Glutamatergic neuron (in vitro differentiated cells): ENCODE measurements around the gene ZBTB46. TPM values are rescaled to one million over a fixed set of nuclear protein-coding genes. Genes with fewer than 3 reads are reported as not detected.

ENCODE experiments used
- DNase-seq: peaks from one replicate; pipeline ENCODE4 v3.0.0; 2022
- H3K27ac Mint-ChIP-seq: one replicate; pipeline ENCODE4 v1.8.0; 2020; ENCODE audit warnings: mild to moderate bottlenecking, mixed read lengths, inconsistent platforms; ENCODE audit not compliant: unreplicated experiment
- H3K27me3 Mint-ChIP-seq: one replicate; pipeline ENCODE4 v1.8.0; 2020; ENCODE audit warnings: mild to moderate bottlenecking, moderate library complexity, mixed read lengths, inconsistent platforms; ENCODE audit not compliant: unreplicated experiment
- H3K36me3 Mint-ChIP-seq: one replicate; pipeline ENCODE4 v1.8.0; 2020; ENCODE audit warnings: mild to moderate bottlenecking, mixed read lengths, inconsistent platforms; ENCODE audit not compliant: unreplicated experiment
- H3K4me1 Mint-ChIP-seq: one replicate; pipeline ENCODE4 v1.8.0; 2020; ENCODE audit warnings: mild to moderate bottlenecking, low read depth, mixed read lengths, inconsistent platforms; ENCODE audit not compliant: unreplicated experiment
- H3K4me3 Mint-ChIP-seq: one replicate; pipeline ENCODE4 v1.8.0; 2020; ENCODE audit warnings: mild to moderate bottlenecking, mixed read lengths, inconsistent platforms; ENCODE audit not compliant: unreplicated experiment
- H3K9me3 Mint-ChIP-seq: one replicate; pipeline ENCODE4 v1.8.0; 2020; ENCODE audit warnings: mild to moderate bottlenecking, moderate library complexity, mixed read lengths, inconsistent platforms; ENCODE audit not compliant: unreplicated experiment
- total RNA-seq: library from RNA; stranded (reverse); fragmentation: NEBNext Ultra II Directional; extraction: Animal tissue kit (Norgen Biotek cat#: 25700); gene quantifications from one replicate; pipeline ENCODE4 v1.2.1, GENCODE V29; 2021; ENCODE audit not compliant: unreplicated experiment
- TF ChIP-seq, protein P1 (sequence below): fragments of 200-600 bp; sonication (generic); IDR thresholded peaks from one replicate; pipeline ENCODE4 v1.5.0; 2021; ENCODE audit not compliant: partially characterized antibody, unreplicated experiment

Gene ZBTB46
- total RNA-seq, 1 donor from 2014 or later: 94.4 TPM

DNA sequence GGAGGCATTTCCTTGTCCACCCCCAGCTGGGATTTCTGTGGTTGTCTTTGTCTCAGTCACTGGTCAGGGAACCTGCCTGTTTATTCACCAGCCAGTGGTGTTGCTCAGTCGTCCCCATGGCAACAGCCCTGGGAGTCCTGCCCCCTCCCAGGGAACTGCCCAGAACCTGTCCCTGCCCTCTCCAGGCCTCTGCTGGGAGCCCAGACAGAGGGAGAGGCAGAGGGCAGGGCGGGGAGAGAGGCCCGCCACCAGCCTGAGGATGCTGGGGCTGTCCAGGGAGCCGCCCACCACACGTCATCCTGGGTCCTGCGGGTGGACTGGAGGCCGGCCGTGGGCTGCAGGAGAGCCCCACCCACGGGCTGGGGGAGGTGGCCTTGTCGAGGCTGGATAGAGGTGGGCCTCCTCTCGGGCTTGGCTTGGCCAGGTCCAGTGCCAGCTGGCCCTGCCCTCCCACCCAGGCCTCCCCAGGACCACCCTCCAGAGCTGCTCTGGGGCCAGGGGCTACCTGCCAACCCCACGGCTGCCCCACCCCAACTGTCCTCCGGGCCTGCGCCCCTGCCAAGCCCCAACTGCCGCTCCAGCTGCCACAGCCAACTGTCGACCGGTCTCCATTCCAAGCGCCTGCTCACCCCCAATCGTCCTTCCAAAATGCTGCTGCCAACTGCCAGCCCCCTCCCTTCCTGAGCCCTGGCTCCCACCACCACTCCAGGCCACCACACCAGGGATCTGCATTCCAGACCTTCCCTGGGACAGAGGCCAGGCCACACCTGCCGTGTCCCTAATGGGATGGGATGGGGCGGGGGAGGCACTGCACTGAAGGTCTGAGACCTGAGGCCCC, 4.2 kb upstream of the ZBTB46 start:
- Mint-ChIP-seq H3K4me1 (peaks cover 14% of the 10 kb centered on the region), H3K36me3 (no peaks in the 10 kb centered on the region), H3K4me3 (peak overlapping the region; percentile 75), H3K27ac (peak overlapping the region; percentile 91), H3K27me3 (peaks cover 6% of the 10 kb centered on the region), H3K9me3 (peaks cover 9% of the 10 kb centered on the region)
- TF ChIP-seq, protein P1, sequence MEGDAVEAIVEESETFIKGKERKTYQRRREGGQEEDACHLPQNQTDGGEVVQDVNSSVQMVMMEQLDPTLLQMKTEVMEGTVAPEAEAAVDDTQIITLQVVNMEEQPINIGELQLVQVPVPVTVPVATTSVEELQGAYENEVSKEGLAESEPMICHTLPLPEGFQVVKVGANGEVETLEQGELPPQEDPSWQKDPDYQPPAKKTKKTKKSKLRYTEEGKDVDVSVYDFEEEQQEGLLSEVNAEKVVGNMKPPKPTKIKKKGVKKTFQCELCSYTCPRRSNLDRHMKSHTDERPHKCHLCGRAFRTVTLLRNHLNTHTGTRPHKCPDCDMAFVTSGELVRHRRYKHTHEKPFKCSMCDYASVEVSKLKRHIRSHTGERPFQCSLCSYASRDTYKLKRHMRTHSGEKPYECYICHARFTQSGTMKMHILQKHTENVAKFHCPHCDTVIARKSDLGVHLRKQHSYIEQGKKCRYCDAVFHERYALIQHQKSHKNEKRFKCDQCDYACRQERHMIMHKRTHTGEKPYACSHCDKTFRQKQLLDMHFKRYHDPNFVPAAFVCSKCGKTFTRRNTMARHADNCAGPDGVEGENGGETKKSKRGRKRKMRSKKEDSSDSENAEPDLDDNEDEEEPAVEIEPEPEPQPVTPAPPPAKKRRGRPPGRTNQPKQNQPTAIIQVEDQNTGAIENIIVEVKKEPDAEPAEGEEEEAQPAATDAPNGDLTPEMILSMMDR: no peak
- DNase-seq: peak; percentile 94

DNA sequence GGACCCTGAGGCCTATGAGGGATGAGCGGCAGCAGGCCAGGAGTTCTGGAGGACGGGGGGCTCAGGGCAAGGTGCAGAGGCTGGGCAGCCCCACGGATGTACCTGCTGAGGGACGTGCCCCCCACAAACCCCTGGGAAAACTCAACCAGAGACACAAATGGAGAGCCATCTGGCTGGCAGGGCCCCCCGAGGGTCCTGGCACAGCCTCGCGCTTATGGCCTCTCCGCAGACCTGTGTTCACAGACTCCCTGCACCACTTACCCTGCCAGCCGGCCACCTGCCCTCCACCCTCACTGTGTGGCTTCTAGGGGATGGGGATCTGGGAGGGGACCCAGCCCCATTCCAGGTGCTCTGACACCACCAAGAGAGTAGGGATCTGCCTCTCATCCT, 3.4 kb upstream of the ZBTB46 start:
- Mint-ChIP-seq H3K4me3 (no peak overlapping the region), H3K27me3 (peaks cover 11% of the 10 kb centered on the region), H3K36me3 (no peaks in the 10 kb centered on the region), H3K4me1 (peaks cover 14% of the 10 kb centered on the region), H3K9me3 (peaks cover 14% of the 10 kb centered on the region), H3K27ac (peak overlapping the region; percentile 91)
- TF ChIP-seq, protein P1: no peak
- peak; percentile 30 for DNase-seq

DNA sequence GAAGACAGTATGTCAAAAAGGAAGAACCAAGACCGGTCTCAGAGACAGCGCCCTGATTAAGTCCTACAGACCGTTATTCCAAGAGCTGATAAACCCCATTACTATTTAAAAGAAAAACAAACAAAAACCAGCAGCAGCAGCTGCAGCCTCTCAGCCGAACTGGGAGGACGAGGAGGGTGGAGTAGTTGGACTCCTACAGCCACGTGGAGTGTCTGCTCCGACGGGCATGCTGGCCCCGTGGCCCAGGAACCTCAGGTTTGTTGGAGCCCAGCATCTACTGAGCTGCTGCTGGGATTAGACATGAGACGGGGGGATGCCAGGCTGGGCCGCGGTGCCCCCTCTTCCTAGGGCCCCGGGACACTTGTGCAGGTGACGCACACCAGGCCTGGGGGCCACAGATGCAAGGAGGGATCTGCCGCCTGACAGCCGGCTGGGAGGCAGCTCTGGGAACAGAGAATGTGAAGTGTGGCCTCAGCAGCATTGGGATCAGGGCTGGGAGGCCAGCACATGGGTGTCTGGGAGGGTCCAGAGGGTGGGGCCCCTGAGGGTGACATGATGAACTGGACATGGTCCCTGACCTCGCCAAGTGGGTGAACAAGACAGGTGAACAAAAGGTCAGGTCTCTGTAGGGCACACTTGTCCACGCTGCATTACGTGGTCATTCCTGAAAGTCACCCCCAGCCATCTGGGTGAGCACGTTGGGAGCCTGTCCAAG, 2.9 kb upstream of the ZBTB46 start:
- no peaks in the 10 kb centered on the region for H3K36me3 Mint-ChIP-seq
- TF ChIP-seq, protein P1: no peak
- peaks cover 16% of the 10 kb centered on the region for H3K9me3 Mint-ChIP-seq
- H3K4me3 Mint-ChIP-seq: peak overlapping the region; percentile 65
- H3K4me1 Mint-ChIP-seq: peaks cover 17% of the 10 kb centered on the region
- no peak for DNase-seq
- H3K27me3 Mint-ChIP-seq: peaks cover 16% of the 10 kb centered on the region
- peak overlapping the region; percentile 91 for H3K27ac Mint-ChIP-seq

DNA sequence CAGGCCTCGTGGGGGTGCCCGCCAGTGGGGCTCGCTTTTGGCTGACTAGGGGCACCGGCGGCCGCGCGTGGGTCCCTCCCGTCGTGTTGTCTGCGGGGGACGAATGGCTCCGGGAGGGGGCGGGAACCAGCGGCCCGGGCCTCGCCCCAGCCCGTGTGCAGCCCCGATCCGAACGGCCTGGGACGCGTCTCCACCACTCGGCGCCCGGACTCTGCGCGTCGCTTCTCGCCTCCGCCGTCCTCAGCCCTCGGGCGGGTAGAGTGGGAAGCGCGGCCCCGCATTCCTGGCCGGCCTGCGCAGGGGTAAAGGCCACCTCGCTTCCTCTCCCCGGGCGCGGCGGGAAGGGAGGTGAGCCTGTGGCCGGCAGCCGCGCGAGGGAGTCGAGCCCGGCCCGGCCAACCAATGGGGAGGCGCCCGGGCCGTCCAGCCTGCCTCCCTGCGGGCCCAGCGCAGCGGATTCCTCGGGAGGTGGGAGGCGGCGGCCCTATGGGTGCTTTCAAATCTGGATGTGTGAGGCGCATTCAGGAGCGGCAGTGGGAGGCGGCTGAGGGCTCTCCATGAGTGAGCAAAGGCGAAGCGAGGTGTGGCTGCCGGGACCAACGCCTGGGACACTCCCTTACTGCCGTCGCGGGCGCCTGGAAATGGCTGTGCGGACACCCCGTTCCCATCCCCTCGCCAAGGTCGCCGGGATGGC, 1.1 kb upstream of the ZBTB46 start:
- Mint-ChIP-seq H3K4me1 (peaks cover 21% of the 10 kb centered on the region), H3K36me3 (no peaks in the 10 kb centered on the region), H3K27ac (no peak overlapping the region), H3K9me3 (peaks cover 22% of the 10 kb centered on the region), H3K27me3 (peaks cover 16% of the 10 kb centered on the region), H3K4me3 (peak overlapping the region; percentile 63)
- DNase-seq: peak; percentile 71
- TF ChIP-seq, protein P1: no peak
